H1 (cell line): ENCODE results near the gene LCE1E. TPM values are rescaled to one million over a fixed set of nuclear protein-coding genes. Genes with fewer than 3 reads are reported as not detected.

Source experiments
- CTCF ChIA-PET: fragments of 300-600 bp; sonication (Branson Sonifier 250); formaldehyde crosslinking; loops from one replicate; lab custom pipeline; 2021; ENCODE audit not compliant: partially characterized antibody; lab: Charles Lee
- POLR2A ChIA-PET: fragments of 300-600 bp; sonication (Branson Sonifier 250); formaldehyde crosslinking; loops from one replicate; lab custom pipeline; 2021; ENCODE audit warnings: inconsistent platforms; ENCODE audit not compliant: partially characterized antibody; lab: Charles Lee
- DNase-seq, 2 experiments: peaks; one replicate each; pipeline versions ENCODE4 v3.0.0 to v3.0.0-alpha.2; 2010 to 2022; ENCODE audit warnings: low spot score in 2 of 2, low read depth in 1 of 2, mixed read lengths in 1 of 2
- FAIRE-seq: peaks from 2 replicates; lab custom pipeline; 2011; peaks lifted over from hg19 to GRCh38; lab: Jason Lieb, UNC
- H2AFZ ChIP-seq: 2 replicates; pipeline ENCODE4 v1.8.1; 2012; ENCODE audit warnings: low read length, inconsistent platforms
- H2AK5ac ChIP-seq: 2 replicates; pipeline ENCODE4 v1.6.1; 2013; ENCODE audit warnings: low read depth, low read length
- H2BK120ac ChIP-seq: replicated peaks from 2 replicates; pipeline ENCODE3; 2013; ENCODE audit warnings: low read depth, low read length, inconsistent platforms
- H2BK12ac ChIP-seq: 2 replicates; pipeline ENCODE4 v1.6.1; 2013; ENCODE audit warnings: low read depth, low read length
- H2BK15ac ChIP-seq: 2 replicates; pipeline ENCODE4 v1.6.1; 2013; ENCODE audit warnings: low read length
- H2BK20ac ChIP-seq: 2 replicates; pipeline ENCODE4 v1.6.1; 2013; ENCODE audit warnings: low read length
- H2BK5ac ChIP-seq: 2 replicates; pipeline ENCODE4 v1.6.1; 2013; ENCODE audit warnings: low read depth, low read length
- H3K14ac ChIP-seq: 2 replicates; pipeline ENCODE4 v1.6.1; 2013; ENCODE audit warnings: inconsistent platforms; ENCODE audit not compliant: insufficient read length
- H3K18ac ChIP-seq: 2 replicates; pipeline ENCODE4 v1.6.1; 2013; ENCODE audit warnings: low read length; ENCODE audit errors: extremely low read depth
- H3K23ac ChIP-seq: 2 replicates; pipeline ENCODE4 v1.6.1; 2013; ENCODE audit warnings: inconsistent platforms; ENCODE audit not compliant: insufficient read length
- H3K23me2 ChIP-seq: 2 replicates; pipeline ENCODE4 v1.6.1; 2013; ENCODE audit warnings: low read depth, low read length
- H3K27ac ChIP-seq: 2 replicates; pipeline ENCODE4 v1.6.1; 2011; ENCODE audit warnings: low read depth, low read length, inconsistent platforms
- H3K27me3 ChIP-seq, 4 experiments: replicated peaks in 1 of 4; 1 replicate in 1 of 4; 2 replicates in 3 of 4; pipeline versions ENCODE4 v1.6.1 to v1.8.1; 2011 to 2013; ENCODE audit warnings: low read length in 3 of 4, mild to moderate bottlenecking in 3 of 4, inconsistent platforms in 2 of 4, mixed read lengths in 2 of 4, moderate library complexity in 1 of 4; ENCODE audit not compliant: control insufficient read depth in 3 of 4, insufficient read depth in 3 of 4; ENCODE audit errors: extremely low read depth in 1 of 4
- H3K36me3 ChIP-seq, 4 experiments: 2 replicates each; pipeline versions ENCODE4 v1.6.1 to v1.8.1; 2011 to 2013; ENCODE audit warnings: mild to moderate bottlenecking in 4 of 4, low read length in 3 of 4, moderate library complexity in 2 of 4, control low read depth in 1 of 4, inconsistent platforms in 1 of 4; ENCODE audit not compliant: insufficient read depth in 4 of 4, control insufficient read depth in 2 of 4
- H3K4ac ChIP-seq: replicated peaks from 2 replicates; pipeline ENCODE3; 2013; ENCODE audit warnings: low read length, low read depth, mixed read lengths, inconsistent platforms; ENCODE audit not compliant: insufficient read length
- H3K4me1 ChIP-seq, 4 experiments: replicated peaks in 1 of 4; 1 replicate in 1 of 4; 2 replicates in 3 of 4; pipeline versions ENCODE4 v1.6.1 to v1.8.1; 2011 to 2013; ENCODE audit warnings: low read length in 3 of 4, inconsistent platforms in 2 of 4, mixed read lengths in 1 of 4; ENCODE audit not compliant: insufficient read depth in 4 of 4, control insufficient read depth in 3 of 4
- H3K4me2 ChIP-seq, 2 experiments: 2 replicates each; pipeline versions ENCODE4 v1.6.1 to v1.8.1; 2011 to 2013; ENCODE audit warnings: low read depth in 2 of 2, low read length in 2 of 2, control low read depth in 1 of 2, inconsistent platforms in 1 of 2, mild to moderate bottlenecking in 1 of 2; ENCODE audit not compliant: insufficient read depth in 1 of 2
- H3K4me3 ChIP-seq, 4 experiments: fragments of 200-600, 300-600 bp in 1 of 4; sonication (generic), shearing (Covaris generic), sonication (Bioruptor Twin) in 1 of 4; 2 replicates each; pipeline versions ENCODE4 v1.5.1 to v1.8.1; 2011 to 2016; ENCODE audit warnings: low read length in 4 of 4, low read depth in 3 of 4, control low read depth in 2 of 4, inconsistent platforms in 2 of 4, mild to moderate bottlenecking in 2 of 4, mixed read lengths in 1 of 4, moderate library complexity in 1 of 4; ENCODE audit not compliant: insufficient read depth in 2 of 4; ENCODE audit errors: extremely low read depth in 1 of 4
- H3K56ac ChIP-seq: replicated peaks from 2 replicates; pipeline ENCODE3; 2013; ENCODE audit warnings: low read depth, mild to moderate bottlenecking, mixed read lengths, low read length, inconsistent platforms; ENCODE audit not compliant: insufficient read length
- H3K79me1 ChIP-seq: 2 replicates; pipeline ENCODE4 v1.6.1; 2013; ENCODE audit warnings: low read depth, low read length, control low read depth
- H3K79me2 ChIP-seq, 2 experiments: 2 replicates each; pipeline versions ENCODE4 v1.6.1 to v1.8.1; 2012 to 2013; ENCODE audit warnings: low read length in 2 of 2, mild to moderate bottlenecking in 2 of 2, inconsistent platforms in 1 of 2; ENCODE audit not compliant: insufficient read depth in 2 of 2, control insufficient read depth in 1 of 2
- H3K9ac ChIP-seq, 4 experiments: replicated peaks in 1 of 4; 1 replicate in 1 of 4; 2 replicates in 3 of 4; pipeline versions ENCODE4 v1.6.1 to v1.8.1; 2011 to 2013; ENCODE audit warnings: low read depth in 3 of 4, low read length in 3 of 4, control low read depth in 2 of 4, mild to moderate bottlenecking in 2 of 4, moderate library complexity in 2 of 4, inconsistent platforms in 1 of 4; ENCODE audit errors: extremely low read depth in 1 of 4
- H3K9me3 ChIP-seq, 2 experiments: 2 replicates each; pipeline versions ENCODE4 v1.6.1 to v1.8.1; 2012 to 2013; ENCODE audit warnings: mild to moderate bottlenecking in 2 of 2, moderate library complexity in 2 of 2, control low read depth in 1 of 2, inconsistent platforms in 1 of 2, low read depth in 1 of 2, low read length in 1 of 2, mixed read lengths in 1 of 2; ENCODE audit not compliant: insufficient read depth in 2 of 2
- H4K20me1 ChIP-seq, 2 experiments: replicated peaks in 1 of 2; 2 replicates each; pipeline versions ENCODE3 to v1.8.1; 2011 to 2013; ENCODE audit warnings: inconsistent platforms in 2 of 2, low read length in 2 of 2, mild to moderate bottlenecking in 1 of 2; ENCODE audit not compliant: insufficient read depth in 2 of 2, control insufficient read depth in 1 of 2
- H4K5ac ChIP-seq: 2 replicates; pipeline ENCODE4 v1.6.1; 2013; ENCODE audit warnings: low read length, low read depth, mixed read lengths, inconsistent platforms; ENCODE audit not compliant: insufficient read length
- H4K8ac ChIP-seq: 2 replicates; pipeline ENCODE4 v1.8.0; 2013; ENCODE audit warnings: mild to moderate bottlenecking, moderate library complexity, low read length, inconsistent platforms; ENCODE audit not compliant: insufficient read depth; ENCODE audit errors: extremely low read depth
- H4K91ac ChIP-seq: replicated peaks from 2 replicates; pipeline ENCODE3; 2013; ENCODE audit warnings: low read length, mixed read lengths, inconsistent platforms; ENCODE audit not compliant: insufficient read length
- ASH2L ChIP-seq: fragments of 200-600, 300-600 bp; sonication (generic); IDR thresholded peaks from one replicate; pipeline ENCODE4 v1.7.1; 2017; ENCODE audit warnings: low read length
- BCL11A ChIP-seq, 2 experiments: IDR thresholded peaks; one replicate each; pipeline ENCODE4 v1.6.1; 2011; ENCODE audit warnings: low read depth in 2 of 2, low read length in 2 of 2, mild to moderate bottlenecking in 2 of 2
- BRCA1 ChIP-seq: IDR thresholded peaks from 2 replicates; pipeline ENCODE4 v1.6.1; 2012; ENCODE audit warnings: low read depth, low read length, improper control_type of control experiment
- EP300 ChIP-seq, 2 experiments: IDR thresholded peaks; 1 replicate in 1 of 2; 2 replicates in 1 of 2; pipeline ENCODE4 v1.6.1; 2011 to 2012; ENCODE audit warnings: low read depth in 2 of 2, low read length in 2 of 2, mild to moderate bottlenecking in 2 of 2, borderline replicate concordance in 1 of 2, inconsistent platforms in 1 of 2, moderate library complexity in 1 of 2
- GTF2F1 ChIP-seq: IDR thresholded peaks from 2 replicates; pipeline ENCODE4 v1.6.1; 2012; ENCODE audit warnings: low read depth, low read length, improper control_type of control experiment, borderline replicate concordance
- POLR2AphosphoS5 ChIP-seq: IDR thresholded peaks from 2 replicates; pipeline ENCODE4 v1.6.1; 2011; ENCODE audit warnings: low read depth, low read length
- RBBP5 ChIP-seq: IDR thresholded peaks from 2 replicates; pipeline ENCODE4 v1.7.1; 2012; ENCODE audit warnings: low read depth, mild to moderate bottlenecking, inconsistent platforms, low read length, moderate library complexity, borderline replicate concordance
- SIRT6 ChIP-seq: IDR thresholded peaks from one replicate; pipeline ENCODE4 v1.7.1; 2012; ENCODE audit warnings: low read length, inconsistent platforms
- SP1 ChIP-seq: IDR thresholded peaks from 2 replicates; pipeline ENCODE4 v1.6.1; 2011; ENCODE audit warnings: low read depth, low read length
- SP2 ChIP-seq: IDR thresholded peaks from 2 replicates; pipeline ENCODE4 v1.6.1; 2012; ENCODE audit warnings: mild to moderate bottlenecking, low read length, inconsistent platforms
- TCF12 ChIP-seq: IDR thresholded peaks from 2 replicates; pipeline ENCODE4 v1.6.1; 2011; ENCODE audit warnings: low read depth, mild to moderate bottlenecking, low read length
- USF2 ChIP-seq: IDR thresholded peaks from 2 replicates; pipeline ENCODE4 v1.6.1; 2011; ENCODE audit warnings: low read length, improper control_type of control experiment
- WGBS, 2 experiments: shearing (Covaris generic) in 1 of 2; methylation state at CpG; one replicate each; pipeline versions ENCODE4 v1.1.6 to v1.1.7; 2013 to 2015; ENCODE audit warnings: low lambda C conversion rate in 2 of 2, mixed read lengths in 2 of 2, inconsistent platforms in 1 of 2, low coverage in 1 of 2, missing lambda C conversion rate in 1 of 2; ENCODE audit not compliant: insufficient replicate concordance in 2 of 2, insufficient coverage in 1 of 2, insufficient read length in 1 of 2; ENCODE audit errors: extremely low coverage in 1 of 2, missing lambda C conversion rate in 1 of 2; 5-methylcytosine and 5-hydroxymethylcytosine counted together
- polyA plus RNA-seq, 7 experiments: library from polyadenylated mRNA; depleted of rRNA in 3 of 7; stranded (reverse) in 5 of 7; unstranded in 2 of 7; fragments of >200 nt in 5 of 7; fragments of 200-250 nt in 2 of 7; gene quantifications; 1 replicate in 5 of 7; 2 replicates in 1 of 7; 4 replicates in 1 of 7; pipeline versions ENCODE4 v1.2.1 to v1.2.3, GENCODE V29; 2011 to 2013; ENCODE audit warnings: missing spikeins in 2 of 7, mixed read lengths in 2 of 7
- total RNA-seq: library from RNA; stranded (reverse); fragmentation: NEBNext Ultra II Directional; extraction: Animal tissue kit (Norgen Biotek cat#: 25700); gene quantifications from 2 replicates; pipeline ENCODE4 v1.2.1, GENCODE V29; 2021
- TF ChIP-seq, protein P1 (sequence below): IDR thresholded peaks from 2 replicates; pipeline ENCODE4 v1.6.1; 2011; ENCODE audit warnings: low read depth, mild to moderate bottlenecking, low read length; ENCODE audit not compliant: insufficient read depth

LCE1E gene
- total and polyA plus RNA-seq, 2 of the 8 experiments (the other 6 are each of a cell fraction or from before 2014, with no cell fraction given) = not detected

DNA sequence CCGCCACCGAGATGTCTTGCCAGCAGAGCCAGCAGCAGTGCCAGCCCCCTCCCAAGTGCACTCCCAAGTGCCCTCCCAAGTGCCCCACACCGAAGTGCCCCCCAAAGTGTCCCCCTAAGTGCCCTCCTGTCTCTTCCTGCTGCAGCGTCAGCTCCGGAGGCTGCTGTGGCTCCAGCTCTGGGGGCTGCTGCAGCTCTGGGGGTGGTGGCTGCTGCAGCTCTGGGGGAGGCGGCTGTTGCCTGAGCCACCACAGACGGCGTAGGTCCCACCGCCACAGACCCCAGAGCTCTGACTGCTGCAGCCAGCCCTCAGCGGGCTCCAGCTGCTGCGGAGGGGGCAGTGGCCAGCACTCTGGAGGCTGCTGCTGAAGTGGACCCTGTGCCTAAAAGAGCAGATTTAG lies 9.7 kb upstream of the LCE1E start:
- no peak for FAIRE-seq
- no peak overlapping the region for H4K5ac ChIP-seq

More for the DNA sequence above, 9.7 kb upstream of the LCE1E start:
- H3K79me2 ChIP-seq = no peaks in the 10 kb centered on the region
- no peak overlapping the region for H4K8ac ChIP-seq
- H2AK5ac ChIP-seq = no peak overlapping the region
- no peak overlapping the region for H3K14ac ChIP-seq
- no peaks in the 10 kb centered on the region for H4K20me1 ChIP-seq
- POLR2A ChIA-PET = no interaction called here
- no peak overlapping the region for H3K4me2 ChIP-seq
- H2AFZ ChIP-seq = no peak overlapping the region
- DNase-seq = no peak
- TF ChIP-seq USF2 (no peak), SIRT6 (no peak), ASH2L (no peak), RBBP5 (no peak), BCL11A (IDR thresholded peaks at IDR 0.05; ENCODE audit: low read depth in 2 of 2, low read length in 2 of 2) (no peak), GTF2F1 (no peak), BRCA1 (no peak), EP300 (IDR thresholded peaks at IDR 0.05; ENCODE audit: borderline replicate concordance in 1 of 2, low read depth in 2 of 2, low read length in 2 of 2) (no peak), TCF12 (no peak), SP1 (no peak), SP2 (no peak), POLR2AphosphoS5 (no peak)
- TF ChIP-seq, protein P1, sequence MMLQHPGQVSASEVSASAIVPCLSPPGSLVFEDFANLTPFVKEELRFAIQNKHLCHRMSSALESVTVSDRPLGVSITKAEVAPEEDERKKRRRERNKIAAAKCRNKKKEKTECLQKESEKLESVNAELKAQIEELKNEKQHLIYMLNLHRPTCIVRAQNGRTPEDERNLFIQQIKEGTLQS = no peak
- no peak overlapping the region for H3K18ac ChIP-seq
- no peak overlapping the region for H3K23ac ChIP-seq
- no peak overlapping the region for H3K56ac ChIP-seq
- H3K4me3 ChIP-seq = no peak overlapping the region
- H2BK12ac ChIP-seq = no peak overlapping the region
- H2BK5ac ChIP-seq = no peak overlapping the region
- peaks cover 56 to 67% of the 10 kb centered on the region in 2 experiments for H3K9me3 ChIP-seq
- H3K27ac ChIP-seq = no peak overlapping the region
- H3K36me3 ChIP-seq = no peaks in the 10 kb centered on the region
- no peaks in the 10 kb centered on the region for H3K4me1 ChIP-seq
- H3K4ac ChIP-seq = no peak overlapping the region
- WGBS, 2 experiments = 82% methylated on average over 11 of the region's 11 CpGs; no CpG with 5 or more reads in 1 of the 2 experiments
- H3K9ac ChIP-seq = no peak overlapping the region
- peaks cover 0 to under 1% (median 0%) of the 10 kb centered on the region in 4 experiments; a peak in 1 of 7 replicates for H3K27me3 ChIP-seq
- CTCF ChIA-PET = no interaction called here
- no peak overlapping the region for H4K91ac ChIP-seq
- H2BK15ac ChIP-seq = no peak overlapping the region
- H2BK120ac ChIP-seq = no peak overlapping the region
- no peak overlapping the region for H2BK20ac ChIP-seq
- no peaks in the 10 kb centered on the region for H3K79me1 ChIP-seq
- H3K23me2 ChIP-seq = no peaks in the 10 kb centered on the region
